ENCODE data around the gene BRD1. TPM values are rescaled to one million over a fixed set of nuclear protein-coding genes. Genes with fewer than 3 reads are reported as not detected.

The BRD1 gene
- total RNA-seq, 2 experiments from 2014 or later, result 24.5 to 29.0 TPM

- peak; percentile 31 for ATAC-seq
- H3K27me3 Mint-ChIP-seq, result peaks cover 21% of the 10 kb centered on the region
- peak; percentile 39 for DNase-seq
- H3K4me1 Mint-ChIP-seq (ENCODE audit: low read depth), result peaks cover 13% of the 10 kb centered on the region
- H3K36me3 Mint-ChIP-seq (ENCODE audit: low read depth), result no peaks in the 10 kb centered on the region
- H3K9me3 Mint-ChIP-seq, result no peaks in the 10 kb centered on the region
- H3K4me3 Mint-ChIP-seq, result peak overlapping the region; percentile 88
- intact Hi-C loops (cut with micrococcal nuclease), result no loop called here
- no peak for TF ChIP-seq CTCF (IDR thresholded peaks at IDR 0.05)
- peak overlapping the region; percentile 88 for H3K27ac Mint-ChIP-seq
- ChIA-PET CTCF (interaction anchor here (1.0 to 2.1 kb wide), 4 partner anchors 16 to 678 kb away, joined by 3 to 5 read pairs (median 4); no protein-coding TSS in a partner anchor), POLR2A (interaction anchor here (0.6 kb wide), 1 partner anchor 18 kb away, joined by 3 read pairs; no protein-coding TSS in a partner anchor)
Measured at GRCh38 chr22:49724030-49724892, 103.4 kb downstream of the BRD1 start.

- Mint-ChIP-seq H3K4me1 (ENCODE audit: low read depth) (peaks cover 13% of the 10 kb centered on the region), H3K36me3 (ENCODE audit: low read depth) (no peaks in the 10 kb centered on the region), H3K27ac (peak overlapping the region; percentile 88), H3K4me3 (peak overlapping the region; percentile 88), H3K9me3 (no peaks in the 10 kb centered on the region), H3K27me3 (peaks cover 20% of the 10 kb centered on the region)
- DNase-seq (no peak), ATAC-seq (no peak)
- intact Hi-C loops (cut with micrococcal nuclease), result no loop called here
- POLR2A ChIA-PET, result interaction anchor here (0.6 kb wide), 1 partner anchor 18 kb away, joined by 3 read pairs; no protein-coding TSS in a partner anchor
- CTCF ChIA-PET, result interaction anchor here (1.0 to 2.1 kb wide), 2 partner anchors 16 to 67 kb away, joined by 4 read pairs; no protein-coding TSS in a partner anchor
- no peak for TF ChIP-seq CTCF (IDR thresholded peaks at IDR 0.05)
Measured at GRCh38 chr22:49723478-49724029, 104.1 kb downstream of the BRD1 start.

Other genes starting within 250 kb of the BRD1 start
- gene ZBED4, start 26.0 kb upstream of the BRD1 start, total RNA-seq, result 10 to 100 TPM; 19.7 to 20.1 TPM
- 10 to 100 TPM; 10.7 to 12.0 TPM for gene ALG12, start 90.6 kb upstream of the BRD1 start, total RNA-seq
- gene CRELD2, start 90.8 kb upstream of the BRD1 start, total RNA-seq, result 10 to 100 TPM; 26.1 to 28.2 TPM
- 100 to 1,000 TPM; 146 to 158 TPM for gene PIM3, start 132.9 kb upstream of the BRD1 start, total RNA-seq
- gene IL17REL, start 184.9 kb upstream of the BRD1 start, total RNA-seq, result under 1 TPM in 1 of 2 experiments, not detected in 1; 0.14 TPM
- gene TTLL8, start 230.4 kb upstream of the BRD1 start, total RNA-seq, result not detected

Data from activated CD8-positive, alpha-beta T cell treated with anti-CD3 and anti-CD28 coated beads for 36 hours (primary cell).